ENCODE data around the gene PLAAT1.

PLAAT1 gene

DNA sequence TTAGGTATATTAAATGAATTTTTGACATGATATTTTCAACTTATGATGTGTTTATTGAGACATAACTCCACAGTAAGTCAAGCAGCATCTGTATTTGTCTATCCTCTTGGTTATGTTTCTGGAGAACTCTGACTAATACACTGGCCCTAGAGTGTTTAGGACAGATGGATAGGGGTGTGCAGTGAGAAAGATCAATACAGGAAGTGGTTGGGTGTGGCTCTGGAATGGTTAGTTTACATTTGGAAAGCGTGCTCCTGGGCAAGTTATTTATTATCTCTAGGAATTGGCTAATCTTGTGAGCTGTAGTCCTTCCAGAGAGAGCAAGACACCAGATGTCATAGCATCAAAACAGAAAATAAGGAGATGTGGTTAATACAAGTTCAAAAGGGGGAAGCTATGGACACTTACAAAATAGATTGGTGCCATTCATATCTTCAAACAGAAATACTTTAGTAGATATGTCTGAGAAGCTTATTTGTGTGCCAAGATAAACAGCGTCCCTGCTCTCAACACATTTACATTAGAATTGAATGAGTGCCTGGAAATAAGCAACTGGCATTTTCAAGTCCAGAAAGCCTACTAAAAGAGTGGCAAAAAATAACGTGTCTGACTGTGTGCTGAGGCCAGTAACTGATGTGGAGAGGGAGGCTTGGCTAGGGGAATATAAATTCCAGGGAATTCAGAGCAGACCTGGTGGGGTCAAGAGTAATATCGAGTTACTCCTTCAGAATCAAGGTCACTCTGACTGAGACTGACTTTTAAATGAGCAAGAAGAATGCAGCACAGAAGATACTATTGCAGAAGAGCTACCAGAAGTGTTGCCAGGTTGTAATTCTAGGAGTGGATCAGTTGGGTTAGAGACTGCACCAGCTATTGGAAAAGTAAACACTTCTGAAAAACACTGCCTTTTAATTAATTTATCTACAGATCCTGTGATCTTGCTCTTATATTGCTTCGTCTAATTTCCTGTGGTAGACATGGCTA lies 33.4 kb upstream of the PLAAT1 start:
- Histone ChIP-seq H3K36me3 (ENCODE audit: low read length) (no peaks in the 10 kb centered on the region), H3K27ac (ENCODE audit: low read depth, low read length) (no peak overlapping the region), H3K27me3 (ENCODE audit: low read length) (no peaks in the 10 kb centered on the region), H3F3A (ENCODE audit: insufficient read depth) (no peaks in the 10 kb centered on the region), H3K9me3 (ENCODE audit: insufficient read depth, low read length) (no peaks in the 10 kb centered on the region), H3K9me2 (replicated peaks; ENCODE audit: insufficient read depth, low read length) (no peaks in the 10 kb centered on the region), H2AFZ (ENCODE audit: low read depth, low read length, severe bottlenecking) (no peak overlapping the region), H3K9ac (ENCODE audit: low read length) (no peak overlapping the region), H3K79me2 (ENCODE audit: insufficient read depth, low read length) (no peaks in the 10 kb centered on the region), H3K4me3 (ENCODE audit: insufficient read depth, low read length, poor library complexity, severe bottlenecking) (no peak overlapping the region), H4K20me1 (ENCODE audit: low read depth, low read length) (no peaks in the 10 kb centered on the region), H3K4me2 (ENCODE audit: low read depth, low read length, poor library complexity, severe bottlenecking) (no peak overlapping the region)
- TF ChIP-seq EZH2phosphoT487 (conservative IDR thresholded peaks at IDR 0.05; ENCODE audit: low read length) = no peak
- TF ChIP-seq, protein P1, sequence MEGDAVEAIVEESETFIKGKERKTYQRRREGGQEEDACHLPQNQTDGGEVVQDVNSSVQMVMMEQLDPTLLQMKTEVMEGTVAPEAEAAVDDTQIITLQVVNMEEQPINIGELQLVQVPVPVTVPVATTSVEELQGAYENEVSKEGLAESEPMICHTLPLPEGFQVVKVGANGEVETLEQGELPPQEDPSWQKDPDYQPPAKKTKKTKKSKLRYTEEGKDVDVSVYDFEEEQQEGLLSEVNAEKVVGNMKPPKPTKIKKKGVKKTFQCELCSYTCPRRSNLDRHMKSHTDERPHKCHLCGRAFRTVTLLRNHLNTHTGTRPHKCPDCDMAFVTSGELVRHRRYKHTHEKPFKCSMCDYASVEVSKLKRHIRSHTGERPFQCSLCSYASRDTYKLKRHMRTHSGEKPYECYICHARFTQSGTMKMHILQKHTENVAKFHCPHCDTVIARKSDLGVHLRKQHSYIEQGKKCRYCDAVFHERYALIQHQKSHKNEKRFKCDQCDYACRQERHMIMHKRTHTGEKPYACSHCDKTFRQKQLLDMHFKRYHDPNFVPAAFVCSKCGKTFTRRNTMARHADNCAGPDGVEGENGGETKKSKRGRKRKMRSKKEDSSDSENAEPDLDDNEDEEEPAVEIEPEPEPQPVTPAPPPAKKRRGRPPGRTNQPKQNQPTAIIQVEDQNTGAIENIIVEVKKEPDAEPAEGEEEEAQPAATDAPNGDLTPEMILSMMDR (IDR thresholded peaks at IDR 0.05; ENCODE audit: insufficient read depth, low read length, poor library complexity, severe bottlenecking) = no peak

DNA sequence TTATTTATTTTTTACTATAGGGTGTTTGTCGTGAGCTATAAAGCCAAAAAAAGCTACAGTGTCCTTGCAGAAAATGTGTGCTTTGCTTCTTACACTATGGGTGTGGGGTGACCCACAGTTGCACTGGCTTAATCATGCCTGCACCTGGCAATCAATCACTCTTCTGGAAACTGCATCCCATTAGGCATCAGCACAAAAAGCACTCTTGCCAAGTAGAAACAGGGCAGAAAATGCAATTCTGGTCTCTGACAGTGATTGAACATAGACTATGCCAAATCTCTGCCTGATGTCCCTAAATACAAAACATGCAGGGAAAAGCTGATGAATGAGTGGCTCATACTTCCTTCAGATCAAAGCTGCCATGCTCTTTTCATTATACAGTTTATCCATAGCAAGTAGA lies 30.4 kb upstream of the PLAAT1 start:
- Histone ChIP-seq H3K9ac (ENCODE audit: low read length) (no peak overlapping the region), H3K27me3 (ENCODE audit: low read length) (no peaks in the 10 kb centered on the region), H4K20me1 (ENCODE audit: low read depth, low read length) (no peaks in the 10 kb centered on the region), H3K9me2 (replicated peaks; ENCODE audit: insufficient read depth, low read length) (no peaks in the 10 kb centered on the region), H3K79me2 (ENCODE audit: insufficient read depth, low read length) (no peaks in the 10 kb centered on the region), H3F3A (ENCODE audit: insufficient read depth) (no peaks in the 10 kb centered on the region), H3K27ac (ENCODE audit: low read depth, low read length) (no peak overlapping the region), H2AFZ (ENCODE audit: low read depth, low read length, severe bottlenecking) (no peak overlapping the region), H3K36me3 (ENCODE audit: low read length) (no peaks in the 10 kb centered on the region), H3K4me3 (ENCODE audit: insufficient read depth, low read length, poor library complexity, severe bottlenecking) (no peak overlapping the region), H3K4me2 (ENCODE audit: low read depth, low read length, poor library complexity, severe bottlenecking) (no peak overlapping the region), H3K9me3 (ENCODE audit: insufficient read depth, low read length) (no peaks in the 10 kb centered on the region)
- TF ChIP-seq, protein P1 (IDR thresholded peaks at IDR 0.05; ENCODE audit: insufficient read depth, low read length, poor library complexity, severe bottlenecking) = no peak
- TF ChIP-seq EZH2phosphoT487 (conservative IDR thresholded peaks at IDR 0.05; ENCODE audit: low read length) = no peak

DNA sequence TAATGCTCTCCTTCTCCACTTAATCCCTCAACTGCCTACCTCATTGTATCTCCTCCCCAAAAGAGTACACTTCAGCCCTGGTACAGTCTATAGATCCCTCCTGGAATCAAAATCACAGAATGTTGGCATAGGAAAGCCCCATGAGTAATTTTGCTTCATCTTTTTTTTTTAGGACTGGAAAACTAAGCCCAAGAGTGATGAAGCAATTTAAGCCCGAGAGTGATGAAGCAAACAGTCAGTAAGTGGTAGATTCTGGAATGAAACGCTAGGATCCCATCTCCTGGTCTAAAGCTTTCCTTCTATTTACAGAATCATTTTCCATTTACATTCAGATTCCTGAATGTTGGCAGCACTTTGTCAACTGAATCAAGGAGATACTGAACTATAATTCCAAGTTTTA lies 29.8 kb upstream of the PLAAT1 start:
- H3K9me2 ChIP-seq (replicated peaks; ENCODE audit: insufficient read depth, low read length) = no peaks in the 10 kb centered on the region
- H3K27ac ChIP-seq (ENCODE audit: low read depth, low read length) = no peak overlapping the region
- no peaks in the 10 kb centered on the region for H3F3A ChIP-seq (ENCODE audit: insufficient read depth)
- no peak overlapping the region for H3K4me3 ChIP-seq (ENCODE audit: insufficient read depth, low read length, poor library complexity, severe bottlenecking)
- no peaks in the 10 kb centered on the region for H3K27me3 ChIP-seq (ENCODE audit: low read length)
- no peaks in the 10 kb centered on the region for H3K79me2 ChIP-seq (ENCODE audit: insufficient read depth, low read length)
- TF ChIP-seq, protein P1 (IDR thresholded peaks at IDR 0.05; ENCODE audit: insufficient read depth, low read length, poor library complexity, severe bottlenecking) = no peak
- TF ChIP-seq EZH2phosphoT487 (conservative IDR thresholded peaks at IDR 0.05; ENCODE audit: low read length) = no peak
- H2AFZ ChIP-seq (ENCODE audit: low read depth, low read length, severe bottlenecking) = no peak overlapping the region
- no peaks in the 10 kb centered on the region for H3K9me3 ChIP-seq (ENCODE audit: insufficient read depth, low read length)
- no peaks in the 10 kb centered on the region for H3K36me3 ChIP-seq (ENCODE audit: low read length)
- H3K9ac ChIP-seq (ENCODE audit: low read length) = no peak overlapping the region
- H3K4me2 ChIP-seq (ENCODE audit: low read depth, low read length, poor library complexity, severe bottlenecking) = no peak overlapping the region
- H4K20me1 ChIP-seq (ENCODE audit: low read depth, low read length) = no peaks in the 10 kb centered on the region
